H9 (cell line): ENCODE results near the gene GRID1. TPM values are rescaled to one million over a fixed set of nuclear protein-coding genes. Genes with fewer than 3 reads are reported as not detected.

Experiments
- DNase-seq: peaks from one replicate; pipeline ENCODE4 v3.0.0-alpha.2; 2017
- H2AFZ ChIP-seq: one replicate; pipeline ENCODE4 v1.6.1; 2013; ENCODE audit warnings: mild to moderate bottlenecking, low read length, control low read depth, moderate library complexity
- H2AK5ac ChIP-seq: 2 replicates; pipeline ENCODE4 v1.6.1; 2013; ENCODE audit warnings: low read length, control low read depth, mixed read lengths; ENCODE audit not compliant: insufficient read length
- H2BK120ac ChIP-seq: one replicate; pipeline ENCODE4 v1.6.1; 2013; ENCODE audit warnings: low read depth, mild to moderate bottlenecking, low read length, control low read depth, inconsistent platforms; ENCODE audit not compliant: poor library complexity, severe bottlenecking
- H2BK12ac ChIP-seq: 2 replicates; pipeline ENCODE4 v1.6.1; 2013; ENCODE audit warnings: low read length, control low read depth, mixed read lengths, low read depth; ENCODE audit not compliant: insufficient read length
- H2BK15ac ChIP-seq: 2 replicates; pipeline ENCODE4 v1.6.1; 2013; ENCODE audit warnings: low read depth, low read length, control low read depth
- H2BK20ac ChIP-seq: one replicate; pipeline ENCODE4 v1.6.1; 2013; ENCODE audit warnings: low read depth, mild to moderate bottlenecking, low read length, control low read depth, inconsistent platforms; ENCODE audit not compliant: poor library complexity, severe bottlenecking
- H2BK5ac ChIP-seq: 2 replicates; pipeline ENCODE4 v1.6.1; 2013; ENCODE audit warnings: low read length, control low read depth, mixed read lengths; ENCODE audit not compliant: insufficient read length
- H3K14ac ChIP-seq: 2 replicates; pipeline ENCODE4 v1.6.1; 2013; ENCODE audit warnings: low read length, control low read depth; ENCODE audit not compliant: insufficient read depth
- H3K18ac ChIP-seq: 2 replicates; pipeline ENCODE4 v1.6.1; 2013; ENCODE audit warnings: low read depth, mild to moderate bottlenecking, mixed read lengths, low read length, control low read depth; ENCODE audit not compliant: insufficient read length
- H3K23ac ChIP-seq: 2 replicates; pipeline ENCODE4 v1.6.1; 2013; ENCODE audit warnings: low read length, control low read depth, mixed read lengths, low read depth; ENCODE audit not compliant: insufficient read length
- H3K23me2 ChIP-seq: 2 replicates; pipeline ENCODE4 v1.6.1; 2013; ENCODE audit warnings: low read depth, mild to moderate bottlenecking, mixed read lengths, low read length, control low read depth; ENCODE audit not compliant: insufficient read length, poor library complexity, severe bottlenecking
- H3K27ac ChIP-seq: 2 replicates; pipeline ENCODE4 v1.5.1; 2013; ENCODE audit warnings: low read length, control low read depth, mixed read lengths, low read depth; ENCODE audit not compliant: insufficient read length
- H3K27me3 ChIP-seq: 2 replicates; pipeline ENCODE4 v1.6.1; 2013; ENCODE audit warnings: low read length, control low read depth, inconsistent platforms; ENCODE audit not compliant: insufficient read depth
- H3K4ac ChIP-seq: 2 replicates; pipeline ENCODE4 v1.6.1; 2013; ENCODE audit warnings: low read depth, mild to moderate bottlenecking, control low read depth, inconsistent platforms, low read length, moderate library complexity
- H3K4me1 ChIP-seq: 2 replicates; pipeline ENCODE4 v1.6.1; 2013; ENCODE audit warnings: low read length, control low read depth, inconsistent platforms; ENCODE audit not compliant: insufficient read depth
- H3K4me2 ChIP-seq: 2 replicates; pipeline ENCODE4 v1.6.1; 2013; ENCODE audit warnings: low read length, control low read depth, mixed read lengths; ENCODE audit not compliant: insufficient read length, insufficient read depth
- H3K56ac ChIP-seq: 2 replicates; pipeline ENCODE4 v1.6.1; 2013; ENCODE audit warnings: low read depth, mild to moderate bottlenecking, mixed read lengths, low read length, control low read depth; ENCODE audit not compliant: insufficient read length
- H3K79me1 ChIP-seq: 2 replicates; pipeline ENCODE4 v1.6.1; 2013; ENCODE audit warnings: low read depth, mild to moderate bottlenecking, moderate library complexity, low read length, control low read depth, inconsistent platforms; ENCODE audit not compliant: insufficient read depth, poor library complexity, severe bottlenecking
- H3K79me2 ChIP-seq: 2 replicates; pipeline ENCODE4 v1.6.1; 2013; ENCODE audit warnings: low read length, control low read depth, inconsistent platforms; ENCODE audit not compliant: insufficient read depth
- H3K9ac ChIP-seq: 2 replicates; pipeline ENCODE4 v1.6.1; 2013; ENCODE audit warnings: low read length, control low read depth, mixed read lengths; ENCODE audit not compliant: insufficient read length; ENCODE audit errors: extremely low read depth
- H3K9me3 ChIP-seq: one replicate; pipeline ENCODE4 v1.6.1; 2013; ENCODE audit warnings: low read depth, low read length, inconsistent platforms; ENCODE audit not compliant: control insufficient read depth
- H3T11ph ChIP-seq: one replicate; pipeline ENCODE4 v1.6.1; 2013; ENCODE audit warnings: mild to moderate bottlenecking, low read length, control low read depth, inconsistent platforms
- H4K20me1 ChIP-seq: one replicate; pipeline ENCODE4 v1.6.1; 2013; ENCODE audit not compliant: control insufficient read depth, insufficient read length, insufficient read depth
- H4K5ac ChIP-seq: 2 replicates; pipeline ENCODE4 v1.6.1; 2013; ENCODE audit warnings: low read depth, mild to moderate bottlenecking, mixed read lengths, low read length, control low read depth; ENCODE audit not compliant: insufficient read length
- H4K8ac ChIP-seq: replicated peaks from 2 replicates; pipeline ENCODE4 v1.6.1; 2013; ENCODE audit warnings: low read length, control low read depth, mixed read lengths, low read depth; ENCODE audit not compliant: insufficient read length
- H4K91ac ChIP-seq: 2 replicates; pipeline ENCODE4 v1.6.1; 2013; ENCODE audit warnings: low read depth, mild to moderate bottlenecking, moderate library complexity, mixed read lengths, low read length, control low read depth; ENCODE audit not compliant: insufficient read length
- H3K27ac Mint-ChIP-seq, 3 experiments: 2 replicates in 2 of 3; 3 replicates in 1 of 3; pipeline ENCODE4 v1.8.0; 2020 to 2021; ENCODE audit warnings: mixed read lengths in 3 of 3, mild to moderate bottlenecking in 1 of 3, moderate library complexity in 1 of 3
- H3K27me3 Mint-ChIP-seq: 2 replicates; pipeline ENCODE4 v1.8.0; 2021; ENCODE audit warnings: low read depth, mild to moderate bottlenecking, moderate library complexity, mixed read lengths
- H3K36me3 Mint-ChIP-seq, 3 experiments: 2 replicates in 2 of 3; 3 replicates in 1 of 3; pipeline ENCODE4 v1.8.0; 2020 to 2021; ENCODE audit warnings: low read depth in 3 of 3, mixed read lengths in 3 of 3; ENCODE audit not compliant: insufficient read depth in 1 of 3
- H3K4me1 Mint-ChIP-seq, 2 experiments: 2 replicates each; pipeline ENCODE4 v1.8.0; 2020; ENCODE audit warnings: mixed read lengths in 2 of 2
- H3K4me3 Mint-ChIP-seq, 2 experiments: 2 replicates in 1 of 2; 3 replicates in 1 of 2; pipeline ENCODE4 v1.8.0; 2020 to 2021; ENCODE audit warnings: mild to moderate bottlenecking in 2 of 2, mixed read lengths in 2 of 2, moderate library complexity in 1 of 2
- H3K9me3 Mint-ChIP-seq, 2 experiments: 2 replicates in 1 of 2; 3 replicates in 1 of 2; pipeline ENCODE4 v1.8.0; 2020; ENCODE audit warnings: mild to moderate bottlenecking in 2 of 2, mixed read lengths in 2 of 2, moderate library complexity in 1 of 2
- WGBS: extraction: QIAGEN DNeasy Blood & Tissue Kit; methylation state at CpG from one replicate; pipeline ENCODE4 v1.1.7; 2013; ENCODE audit warnings: missing lambda C conversion rate, low lambda C conversion rate, mixed read lengths; ENCODE audit not compliant: insufficient read length; ENCODE audit errors: extremely low coverage; 5-methylcytosine and 5-hydroxymethylcytosine counted together
- total RNA-seq: library from RNA; stranded (reverse); gene quantifications from 2 replicates; pipeline ENCODE4 v1.2.1, GENCODE V29; 2021
- TF ChIP-seq, protein P1 (sequence below): fragments of 200-600 bp; sonication (generic); conservative IDR thresholded peaks from 3 replicates; pipeline ENCODE4 v1.8.0; 2021; ENCODE audit warnings: antibody characterized with exemption, mild to moderate bottlenecking

Gene GRID1
- total RNA-seq, 1 experiment from 2014 or later = 0.35 TPM

DNA sequence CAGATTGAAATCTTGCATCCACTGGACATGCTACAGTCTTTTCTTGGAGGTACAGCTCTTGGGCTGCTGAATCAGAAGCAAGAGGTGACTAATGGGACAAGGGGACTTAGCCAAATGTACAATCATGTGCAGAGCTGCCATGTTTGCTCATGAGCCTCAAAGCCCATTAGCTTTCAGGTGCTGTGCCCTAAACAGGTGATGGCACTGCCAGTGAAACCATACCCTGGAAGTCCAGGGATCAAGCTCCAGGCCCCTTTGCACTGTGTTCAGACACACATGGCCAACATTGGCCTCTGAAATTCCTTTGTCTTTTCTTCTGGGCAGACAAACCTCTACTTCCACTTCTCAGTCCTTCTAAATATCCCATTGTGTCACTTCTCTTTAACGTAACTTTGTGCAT lies 328.2 kb downstream of the GRID1 start:
- no CpG with 5 or more reads among the region's 1 CpG for WGBS
- Histone ChIP-seq H2BK12ac (no peak overlapping the region), H2BK20ac (no peak overlapping the region), H3K79me2 (no peaks in the 10 kb centered on the region), H3K27ac (no peak overlapping the region), H2BK120ac (no peak overlapping the region), H3K18ac (no peak overlapping the region), H2AFZ (no peak overlapping the region), H3K4me1 (no peaks in the 10 kb centered on the region), H3K27me3 (no peaks in the 10 kb centered on the region), H2BK15ac (no peak overlapping the region), H3K56ac (no peak overlapping the region), H4K8ac (no peak overlapping the region), H3K4me2 (no peak overlapping the region), H3T11ph (no peak overlapping the region), H4K5ac (no peak overlapping the region), H4K91ac (no peak overlapping the region), H3K23ac (no peak overlapping the region), H3K9me3 (no peaks in the 10 kb centered on the region), H3K9ac (no peak overlapping the region), H2BK5ac (no peak overlapping the region), H3K14ac (no peak overlapping the region), H3K23me2 (no peaks in the 10 kb centered on the region), H4K20me1 (no peaks in the 10 kb centered on the region), H3K4ac (no peak overlapping the region), H2AK5ac (no peak overlapping the region), H3K79me1 (no peaks in the 10 kb centered on the region)
- no peak for DNase-seq
- H3K27me3 Mint-ChIP-seq = no peaks in the 10 kb centered on the region
- TF ChIP-seq, protein P1, sequence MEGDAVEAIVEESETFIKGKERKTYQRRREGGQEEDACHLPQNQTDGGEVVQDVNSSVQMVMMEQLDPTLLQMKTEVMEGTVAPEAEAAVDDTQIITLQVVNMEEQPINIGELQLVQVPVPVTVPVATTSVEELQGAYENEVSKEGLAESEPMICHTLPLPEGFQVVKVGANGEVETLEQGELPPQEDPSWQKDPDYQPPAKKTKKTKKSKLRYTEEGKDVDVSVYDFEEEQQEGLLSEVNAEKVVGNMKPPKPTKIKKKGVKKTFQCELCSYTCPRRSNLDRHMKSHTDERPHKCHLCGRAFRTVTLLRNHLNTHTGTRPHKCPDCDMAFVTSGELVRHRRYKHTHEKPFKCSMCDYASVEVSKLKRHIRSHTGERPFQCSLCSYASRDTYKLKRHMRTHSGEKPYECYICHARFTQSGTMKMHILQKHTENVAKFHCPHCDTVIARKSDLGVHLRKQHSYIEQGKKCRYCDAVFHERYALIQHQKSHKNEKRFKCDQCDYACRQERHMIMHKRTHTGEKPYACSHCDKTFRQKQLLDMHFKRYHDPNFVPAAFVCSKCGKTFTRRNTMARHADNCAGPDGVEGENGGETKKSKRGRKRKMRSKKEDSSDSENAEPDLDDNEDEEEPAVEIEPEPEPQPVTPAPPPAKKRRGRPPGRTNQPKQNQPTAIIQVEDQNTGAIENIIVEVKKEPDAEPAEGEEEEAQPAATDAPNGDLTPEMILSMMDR = no peak
- H3K9me3 Mint-ChIP-seq = no peaks in the 10 kb centered on the region; a peak in 1 of 5 replicates
- H3K27ac Mint-ChIP-seq = no peak overlapping the region
- no peaks in the 10 kb centered on the region for H3K36me3 Mint-ChIP-seq
- no peak overlapping the region for H3K4me3 Mint-ChIP-seq
- H3K4me1 Mint-ChIP-seq = no peaks in the 10 kb centered on the region
